ENCODE data around the gene PBLD. TPM values are rescaled to one million over a fixed set of nuclear protein-coding genes. Genes with fewer than 3 reads are reported as not detected.

Gene PBLD
- total and polyA plus RNA-seq, 9 of the 15 experiments (the other 6 are each of a cell fraction or from before 2014, with no cell fraction given): 1.2 to 4.3 (median 2.5) TPM

DNA sequence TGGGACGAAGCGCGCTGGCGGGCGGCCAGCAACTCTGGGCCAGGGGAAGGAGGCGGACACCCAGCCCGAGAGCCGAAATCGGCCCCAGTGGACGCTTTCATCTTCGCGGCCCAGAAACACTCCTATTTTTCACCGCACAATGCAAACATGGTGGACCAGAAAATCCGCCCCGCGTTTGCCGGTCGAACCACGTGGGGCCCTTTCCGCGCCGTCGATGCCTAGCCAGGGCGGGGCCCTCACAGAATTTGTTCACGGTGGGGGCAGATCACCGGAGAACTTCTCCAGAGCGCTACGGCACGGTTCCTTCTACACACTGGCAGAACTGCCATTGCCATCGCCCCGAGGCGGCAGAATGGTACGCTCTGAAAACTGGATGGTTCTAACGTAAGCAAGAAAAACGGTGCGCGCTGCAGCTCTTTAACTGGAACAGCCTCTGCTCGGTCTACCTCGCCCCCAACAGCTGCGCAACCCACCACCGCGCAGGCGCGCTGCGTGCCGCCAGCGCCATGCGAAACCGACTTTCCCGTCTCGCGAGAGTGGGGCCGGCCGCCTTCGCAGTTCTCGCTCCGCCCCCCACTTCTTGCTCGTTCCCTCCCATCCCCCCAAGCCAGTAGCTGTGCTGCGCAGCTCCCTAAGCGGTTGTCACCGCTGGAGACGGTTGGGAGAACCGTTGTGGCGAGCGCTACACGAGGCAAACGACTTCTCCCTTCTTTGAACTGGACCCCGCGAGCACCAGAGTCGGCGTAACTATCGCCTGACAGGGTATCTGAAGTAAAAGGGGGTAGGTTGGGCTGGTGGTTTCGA is 1.1 kb downstream of the PBLD start, which contains the start of gene HNRNPH3 (continued):
- TF ChIP-seq ZBTB40 (IDR thresholded peaks at IDR 0.05): no peak
- no peak for TF ChIP-seq ZBTB40 (CRISPR knock-in tag; IDR thresholded peaks at IDR 0.05)
- TF ChIP-seq SMAD2 (IDR thresholded peaks at IDR 0.05; ENCODE audit: low read depth, low read length): no peak
- TF ChIP-seq ATF7 (IDR thresholded peaks at IDR 0.05): peak; percentile 91
- no peak for TF ChIP-seq NFIX (CRISPR knock-in tag; IDR thresholded peaks at IDR 0.05; ENCODE audit: low read depth)
- no peak for TF ChIP-seq TSC22D4 (tag; IDR thresholded peaks at IDR 0.05)
- peak; percentile 19; the same call in 1 of the 2 replicates for TF ChIP-seq ELF2 (CRISPR knock-in tag; IDR thresholded peaks at IDR 0.05)
- TF ChIP-seq, protein P1, sequence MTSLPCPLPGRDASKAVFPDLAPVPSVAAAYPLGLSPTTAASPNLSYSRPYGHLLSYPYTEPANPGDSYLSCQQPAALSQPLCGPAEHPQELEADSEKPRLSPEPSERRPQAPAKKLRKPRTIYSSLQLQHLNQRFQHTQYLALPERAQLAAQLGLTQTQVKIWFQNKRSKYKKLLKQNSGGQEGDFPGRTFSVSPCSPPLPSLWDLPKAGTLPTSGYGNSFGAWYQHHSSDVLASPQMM (CRISPR knock-in tag; IDR thresholded peaks at IDR 0.05): no peak
- TF ChIP-seq DPF2 (IDR thresholded peaks at IDR 0.05): peak; percentile 60; the same call in 1 of the 2 replicates
- TF ChIP-seq FOXK2 (conservative IDR thresholded peaks at IDR 0.05 in 1 of 2, IDR thresholded peaks at IDR 0.05 in 1 of 2; ENCODE audit: low read depth in 2 of 2): peak; percentile 55 to 71; a peak in 2 of 4 replicates
- TF ChIP-seq ZNF75A (CRISPR knock-in tag; IDR thresholded peaks at IDR 0.05): 0 out of 2 replicates have a peak, but pooled peaks have one; percentile 12
- TF ChIP-seq ZFP1 (CRISPR knock-in tag; IDR thresholded peaks at IDR 0.05): peak; percentile 32; the same call in 1 of the 2 replicates
- peak; percentile 99 for TF ChIP-seq L3MBTL2 (IDR thresholded peaks at IDR 0.05)
- TF ChIP-seq STAT5A (IDR thresholded peaks at IDR 0.05; ENCODE audit: borderline replicate concordance, low read length): peak; percentile 32; the same call in 1 of the 2 replicates
- no peak for TF ChIP-seq ZNF12 (CRISPR knock-in tag; IDR thresholded peaks at IDR 0.05)
- TF ChIP-seq ZZZ3 (IDR thresholded peaks at IDR 0.05): peak; percentile 66; the same call in 1 of the 2 replicates
- TF ChIP-seq EHMT2 (IDR thresholded peaks at IDR 0.05): no peak
- peak; percentile 72 for TF ChIP-seq GTF2B (IDR thresholded peaks at IDR 0.05; ENCODE audit: extremely low read depth, insufficient read length)
- TF ChIP-seq KAT7 (CRISPR knock-in tag; IDR thresholded peaks at IDR 0.05; ENCODE audit: borderline replicate concordance): peak; percentile 20; the same call in 1 of the 2 replicates
